GM12892 (cell line): Measurements from ENCODE around the gene RTN4RL1.

Source experiments
- DNase-seq: peaks from one replicate; pipeline ENCODE4 v3.0.0; 2011; ENCODE audit not compliant: insufficient read length
- FAIRE-seq: peaks from 2 replicates; lab custom pipeline; 2011; peaks lifted over from hg19 to GRCh38; lab: Jason Lieb, UNC
- POLR2A ChIP-seq: IDR thresholded peaks from 2 replicates; pipeline ENCODE4 v1.6.1; 2011; ENCODE audit warnings: low read depth, low read length, control low read depth
- POLR2AphosphoS5 ChIP-seq: IDR thresholded peaks from 2 replicates; pipeline ENCODE4 v1.6.1; 2011; ENCODE audit warnings: low read depth, low read length, control low read depth
- TAF1 ChIP-seq: IDR thresholded peaks from 2 replicates; pipeline ENCODE4 v1.6.1; 2011; ENCODE audit warnings: low read depth, mild to moderate bottlenecking, control low read depth, low read length, borderline replicate concordance

Gene RTN4RL1

GRCh38 chr17:2028737-2029136, 3.6 kb upstream of the RTN4RL1 start:
- TF ChIP-seq POLR2A (no peak), TAF1 (no peak)
- FAIRE-seq, result no peak
- DNase-seq, result no peak

- DNase-seq, result no peak
- TF ChIP-seq POLR2A (no peak), POLR2AphosphoS5 (no peak), TAF1 (no peak)
- no peak for FAIRE-seq
Observed at GRCh38 chr17:2028234-2028614, 3.1 kb upstream of the RTN4RL1 start.

- FAIRE-seq (no peak), DNase-seq (no peak)
- no peak for TF ChIP-seq TAF1
- no peak for TF ChIP-seq POLR2AphosphoS5
- no peak for TF ChIP-seq POLR2A
Observed at GRCh38 chr17:2027528-2028233, 2.5 kb upstream of the RTN4RL1 start.

- TF ChIP-seq POLR2AphosphoS5 (no peak), POLR2A (no peak), TAF1 (no peak)
- FAIRE-seq (no peak), DNase-seq (no peak)
Observed at GRCh38 chr17:2025622-2026309, 632 bp upstream of the RTN4RL1 start.

- FAIRE-seq, result no peak
- DNase-seq, result no peak
- TF ChIP-seq POLR2A (no peak), TAF1 (no peak), POLR2AphosphoS5 (no peak)
Observed at GRCh38 chr17:2024572-2025219, 438 bp downstream of the RTN4RL1 start.

- FAIRE-seq (no peak), DNase-seq (no peak)
- TF ChIP-seq POLR2A (no peak), TAF1 (no peak), POLR2AphosphoS5 (no peak)
Observed at GRCh38 chr17:2023692-2024571, 1.2 kb downstream of the RTN4RL1 start.

GRCh38 chr17:2023256-2023655, 1.9 kb downstream of the RTN4RL1 start:
- DNase-seq, result no peak
- FAIRE-seq, result no peak
- TF ChIP-seq POLR2A (no peak), POLR2AphosphoS5 (no peak), TAF1 (no peak)

- DNase-seq (no peak), FAIRE-seq (no peak)
- TF ChIP-seq POLR2A (no peak), TAF1 (no peak), POLR2AphosphoS5 (no peak)
Observed at GRCh38 chr17:2022647-2023240, 2.4 kb downstream of the RTN4RL1 start.

- FAIRE-seq, result no peak
- no peak for DNase-seq
- TF ChIP-seq POLR2AphosphoS5, result no peak
- TF ChIP-seq POLR2A, result no peak
- TF ChIP-seq TAF1, result no peak
Observed at GRCh38 chr17:2020721-2021120, 4.4 kb downstream of the RTN4RL1 start.

- TF ChIP-seq POLR2A, result no peak
- TF ChIP-seq POLR2AphosphoS5, result no peak
- TF ChIP-seq TAF1, result no peak
- DNase-seq (no peak), FAIRE-seq (no peak)
Observed at GRCh38 chr17:2019723-2020122, 5.4 kb downstream of the RTN4RL1 start.

GRCh38 chr17:2018716-2019510, 6.2 kb downstream of the RTN4RL1 start:
- no peak for FAIRE-seq
- no peak for TF ChIP-seq TAF1
- no peak for TF ChIP-seq POLR2AphosphoS5
- no peak for TF ChIP-seq POLR2A
- no peak for DNase-seq
